ENCODE measurements around the gene CDKL1.

- TF ChIP-seq CTCF (IDR thresholded peaks at IDR 0.05) (no peak), POLR2A (IDR thresholded peaks at IDR 0.05) (no peak)
These were observed 84.0 kb downstream of the CDKL1 start for GRCh38 chr14:50312734-50313054.

Data from testis (tissue), 2 donors.